CD4-positive, alpha-beta T cell (primary cell): Measurements from ENCODE around the gene MACROD2. TPM values are rescaled to one million over a fixed set of nuclear protein-coding genes. Genes with fewer than 3 reads are reported as not detected.

Experiments used
- ATAC-seq: fragments of 200-7000 bp; cut with Tn5 transposase; one replicate; pipeline ENCODE4 v1.10.0; 2022; ENCODE audit warnings: mild to moderate bottlenecking; ENCODE audit not compliant: poor library complexity
- CTCF ChIA-PET: fragments of 350-600 bp; sonication (Branson Sonifier 250); formaldehyde crosslinking; loops from one replicate; lab custom pipeline; 2021; ENCODE audit warnings: antibody characterized with exemption, inconsistent platforms; lab: Charles Lee
- POLR2A ChIA-PET: fragments of 350-600 bp; sonication (Branson Sonifier 250); formaldehyde crosslinking; loops from one replicate; lab custom pipeline; 2021; ENCODE audit warnings: antibody characterized with exemption, inconsistent platforms; lab: Charles Lee
- DNase-seq, 14 experiments: peaks; one replicate each; pipeline ENCODE4 v3.0.0-alpha.2; 2013 to 2020; ENCODE audit warnings: mixed read lengths in 2 of 14
- H3K27ac ChIP-seq, 2 donors: one replicate each; pipeline versions ENCODE4 v1.5.1 to v1.7.0; 2013; ENCODE audit warnings: low read length in 2 of 2, low read depth in 1 of 2, mild to moderate bottlenecking in 1 of 2
- H3K27me3 ChIP-seq, 2 experiments: 1 replicate in 1 of 2; 2 replicates in 1 of 2; pipeline versions ENCODE4 v1.6.1 to v1.7.0; 2013; ENCODE audit warnings: low read length in 2 of 2, control low read depth in 1 of 2, mild to moderate bottlenecking in 1 of 2, moderate library complexity in 1 of 2; ENCODE audit not compliant: insufficient read depth in 2 of 2, control insufficient read depth in 1 of 2
- H3K36me3 ChIP-seq: one replicate; pipeline ENCODE4 v1.6.1; 2013; ENCODE audit warnings: low read length, control low read depth; ENCODE audit not compliant: insufficient read depth
- H3K4me1 ChIP-seq: one replicate; pipeline ENCODE4 v1.6.1; 2013; ENCODE audit warnings: low read length, control low read depth; ENCODE audit not compliant: insufficient read depth
- H3K4me3 ChIP-seq: one replicate; pipeline ENCODE4 v1.5.1; 2013; ENCODE audit warnings: mild to moderate bottlenecking, low read length, moderate library complexity
- H3K9me3 ChIP-seq, 2 experiments: 1 replicate in 1 of 2; 2 replicates in 1 of 2; pipeline versions ENCODE4 v1.6.1 to v1.7.0; 2013; ENCODE audit warnings: low read length in 2 of 2, mild to moderate bottlenecking in 2 of 2, control low read depth in 1 of 2, moderate library complexity in 1 of 2; ENCODE audit not compliant: control insufficient read depth in 1 of 2, insufficient read depth in 1 of 2
- H3K27ac Mint-ChIP-seq: one replicate; pipeline ENCODE4 v1.8.0; 2020; ENCODE audit warnings: mixed read lengths
- H3K27me3 Mint-ChIP-seq: one replicate; pipeline ENCODE4 v1.8.0; 2021; ENCODE audit warnings: mixed read lengths
- H3K36me3 Mint-ChIP-seq: one replicate; pipeline ENCODE4 v1.8.0; 2021; ENCODE audit warnings: low read depth, mixed read lengths
- H3K4me1 Mint-ChIP-seq: one replicate; pipeline ENCODE4 v1.8.0; 2021; ENCODE audit warnings: low read depth, mixed read lengths
- H3K4me3 Mint-ChIP-seq: one replicate; pipeline ENCODE4 v1.8.0; 2020; ENCODE audit warnings: mild to moderate bottlenecking, mixed read lengths
- H3K9me3 Mint-ChIP-seq: one replicate; pipeline ENCODE4 v1.8.0; 2020; ENCODE audit warnings: mixed read lengths
- CTCF ChIP-seq: fragments of 200-600 bp; IDR thresholded peaks from one replicate; pipeline ENCODE4 v1.8.0; 2022; ENCODE audit warnings: antibody characterized with exemption, mild to moderate bottlenecking
- intact Hi-C, 2 experiments: fragments of 100-400 bp; cut with DNase I in 1 of 2; cut with micrococcal nuclease in 1 of 2; formaldehyde crosslinking; loops; one replicate each; pipeline versions ENCODE4 v1.15.1 to v1.9.0; 2023 to 2025; cut with DNase I, micrococcal nuclease
- total RNA-seq, 174 experiments: library from RNA in 2 of 174; stranded (reverse) in 2 of 174; gene quantifications; one replicate each; pipeline ENCODE4 v1.2.3 and lab custom pipeline; 2021 to 2026

MACROD2 gene
- total RNA-seq, 2 experiments from 2014 or later = not detected

GRCh38 chr20:15913391-15914025 is 1918.2 kb downstream of the MACROD2 start:
- intact Hi-C loops = no loop called here
- Mint-ChIP-seq H3K4me1 (no peaks in the 10 kb centered on the region), H3K4me3 (no peak overlapping the region), H3K27ac (no peak overlapping the region), H3K27me3 (no peaks in the 10 kb centered on the region), H3K9me3 (peaks cover 6% of the 10 kb centered on the region), H3K36me3 (no peaks in the 10 kb centered on the region)
- no peak for TF ChIP-seq CTCF
- ChIA-PET CTCF (no interaction called here), POLR2A (no interaction called here)
- Histone ChIP-seq H3K4me3 (no peak overlapping the region), H3K4me1 (no peaks in the 10 kb centered on the region), H3K9me3 (peaks cover 0 to 7% of the 10 kb centered on the region in 2 experiments), H3K27ac (no peak overlapping the region), H3K36me3 (no peaks in the 10 kb centered on the region), H3K27me3 (no peaks in the 10 kb centered on the region)
- no peak for DNase-seq
- no peak for ATAC-seq

DNA sequence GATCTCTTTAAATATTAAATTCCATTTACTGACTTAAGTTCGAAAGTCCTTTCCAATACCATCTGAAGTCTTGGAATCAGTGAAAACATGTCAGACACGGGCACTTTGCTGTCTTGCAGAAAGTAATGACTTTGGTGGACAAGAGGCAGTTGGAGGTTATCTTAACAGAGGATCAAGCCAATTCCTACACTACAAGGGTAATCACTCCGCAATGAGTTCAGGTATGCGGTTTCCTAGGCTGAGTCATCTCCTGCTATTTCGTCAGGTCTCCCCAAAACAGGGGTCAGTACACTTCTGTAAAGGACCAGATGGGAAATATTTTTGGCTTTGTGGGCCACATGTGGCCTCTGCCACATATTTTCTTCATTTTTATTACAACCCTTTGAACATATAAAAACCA is 1921.3 kb downstream of the MACROD2 start:
- H3K9me3 ChIP-seq = peaks cover 0 to 7% of the 10 kb centered on the region in 2 experiments
- H3K27me3 ChIP-seq = no peaks in the 10 kb centered on the region
- H3K4me3 ChIP-seq = no peak overlapping the region
- Mint-ChIP-seq H3K36me3 (no peaks in the 10 kb centered on the region), H3K4me3 (no peak overlapping the region), H3K27me3 (no peaks in the 10 kb centered on the region), H3K4me1 (no peaks in the 10 kb centered on the region), H3K27ac (no peak overlapping the region), H3K9me3 (peaks cover 4% of the 10 kb centered on the region)
- ChIA-PET POLR2A (no interaction called here), CTCF (no interaction called here)
- no peaks in the 10 kb centered on the region for H3K36me3 ChIP-seq
- TF ChIP-seq CTCF = no peak
- ATAC-seq = no peak
- H3K4me1 ChIP-seq = no peaks in the 10 kb centered on the region
- no peak for DNase-seq
- intact Hi-C loops = no loop called here
- H3K27ac ChIP-seq = no peak overlapping the region

GRCh38 chr20:15917283-15917682 is 1922.0 kb downstream of the MACROD2 start:
- no peak overlapping the region for H3K27ac ChIP-seq
- CTCF ChIA-PET = no interaction called here
- H3K4me3 ChIP-seq = no peak overlapping the region
- Mint-ChIP-seq H3K27me3 (no peaks in the 10 kb centered on the region), H3K9me3 (peaks cover 4% of the 10 kb centered on the region), H3K4me3 (no peak overlapping the region), H3K4me1 (no peaks in the 10 kb centered on the region), H3K27ac (no peak overlapping the region), H3K36me3 (no peaks in the 10 kb centered on the region)
- DNase-seq = no peak
- no peaks in the 10 kb centered on the region for H3K36me3 ChIP-seq
- no peaks in the 10 kb centered on the region for H3K4me1 ChIP-seq
- ATAC-seq = no peak
- no peak for TF ChIP-seq CTCF
- intact Hi-C loops = no loop called here
- H3K27me3 ChIP-seq = no peaks in the 10 kb centered on the region
- peaks cover 0 to 5% of the 10 kb centered on the region in 2 experiments for H3K9me3 ChIP-seq
- POLR2A ChIA-PET = no interaction called here
